T-helper 1 cell treated with Interleukin-12 subunit alpha and Interleukin-12 subunit beta and Interleukin-4 antibody, amounts not matched to agents 30 ng/mL and 1 ng/mL, for 36 hours (primary cell): ENCODE results near the gene ADGRD2. TPM values are rescaled to one million over a fixed set of nuclear protein-coding genes. Genes with fewer than 3 reads are reported as not detected.

Experiments
- intact Hi-C: fragments of 100-400 bp; cut with micrococcal nuclease; formaldehyde crosslinking; loops from one replicate; pipeline ENCODE4 v1.15.1; 2024
- total RNA-seq: library from RNA; stranded (reverse); gene quantifications from 2 replicates; pipeline ENCODE4 v1.2.3, GENCODE V29; 2022

The ADGRD2 gene
- total RNA-seq, 1 donor from 2014 or later, result not detected

GRCh38 chr9:124477648-124478285, 27.5 kb downstream of the ADGRD2 start:
- intact Hi-C loops, result no loop called here

GRCh38 chr9:124478354-124478753, 28.1 kb downstream of the ADGRD2 start:
- intact Hi-C loops, result no loop called here

- intact Hi-C loops, result no loop called here
Observed at GRCh38 chr9:124479371-124479770, 29.1 kb downstream of the ADGRD2 start.

GRCh38 chr9:124479947-124480620, 29.8 kb downstream of the ADGRD2 start:
- intact Hi-C loops, result no loop called here

- intact Hi-C loops, result no loop called here
Observed at GRCh38 chr9:124480621-124480981, 30.4 kb downstream of the ADGRD2 start.

- intact Hi-C loops, result no loop called here
Observed at GRCh38 chr9:124481115-124481514, 30.9 kb downstream of the ADGRD2 start.

GRCh38 chr9:124482431-124483031, 32.3 kb downstream of the ADGRD2 start:
- intact Hi-C loops, result no loop called here

GRCh38 chr9:124483481-124483880, 33.2 kb downstream of the ADGRD2 start:
- intact Hi-C loops, result no loop called here

GRCh38 chr9:124485201-124485600, 35.0 kb downstream of the ADGRD2 start:
- intact Hi-C loops, result no loop called here

- intact Hi-C loops, result no loop called here
Observed at GRCh38 chr9:124485936-124486335, 35.7 kb downstream of the ADGRD2 start.

GRCh38 chr9:124486778-124487259, 36.6 kb downstream of the ADGRD2 start:
- intact Hi-C loops, result no loop called here

- intact Hi-C loops, result no loop called here
Observed at GRCh38 chr9:124487260-124488182, 37.3 kb downstream of the ADGRD2 start.

- intact Hi-C loops, result no loop called here
Observed at GRCh38 chr9:124488641-124489210, 38.5 kb downstream of the ADGRD2 start.

- intact Hi-C loops, result no loop called here
Observed at GRCh38 chr9:124489222-124489621, 39.0 kb downstream of the ADGRD2 start.

GRCh38 chr9:124490004-124490403, 39.8 kb downstream of the ADGRD2 start:
- intact Hi-C loops, result no loop called here

- intact Hi-C loops, result no loop called here
Observed at GRCh38 chr9:124491049-124491975, 41.1 kb downstream of the ADGRD2 start.

GRCh38 chr9:124492818-124493217, 42.6 kb downstream of the ADGRD2 start:
- intact Hi-C loops, result no loop called here

- intact Hi-C loops, result no loop called here
Observed at GRCh38 chr9:124493218-124493617, 43.0 kb downstream of the ADGRD2 start.

- intact Hi-C loops, result no loop called here
Observed at GRCh38 chr9:124493794-124494479, 43.7 kb downstream of the ADGRD2 start.
